ENCODE data around the gene ABCC11. TPM values are rescaled to one million over a fixed set of nuclear protein-coding genes. Genes with fewer than 3 reads are reported as not detected.

ABCC11 gene
- total RNA-seq, 2 donors from 2014 or later: 0.70 TPM; not detected in 1

DNA sequence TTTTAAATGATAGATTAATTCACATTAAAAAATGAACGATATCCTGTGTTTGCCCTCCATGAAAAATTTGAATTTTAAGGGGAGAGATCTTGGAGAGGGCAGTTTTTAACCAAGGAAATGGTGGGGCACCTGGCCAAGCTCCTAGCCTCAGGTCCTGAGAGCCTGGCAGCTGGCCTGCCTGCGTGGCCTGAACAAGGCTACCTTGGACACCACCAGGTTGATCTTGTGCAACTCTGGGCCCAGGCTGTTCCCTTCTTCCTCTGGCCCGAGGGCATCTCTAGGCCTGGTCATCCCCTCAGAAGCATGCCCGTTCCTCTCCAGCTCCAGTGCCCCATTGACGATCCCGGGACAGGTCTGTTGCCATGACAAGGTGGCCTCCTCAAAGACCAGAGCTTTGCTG is 36.6 kb downstream of the ABCC11 start:
- peaks cover 4% of the 10 kb centered on the region for H3K27me3 Mint-ChIP-seq (ENCODE audit: insufficient read depth)
- no peaks in the 10 kb centered on the region for H3K36me3 ChIP-seq (ENCODE audit: control insufficient read depth, insufficient read depth, low read length)
- H3K36me3 Mint-ChIP-seq (ENCODE audit: low read depth): no peaks in the 10 kb centered on the region
- DNase-seq: no peak
- TF ChIP-seq, protein P1, sequence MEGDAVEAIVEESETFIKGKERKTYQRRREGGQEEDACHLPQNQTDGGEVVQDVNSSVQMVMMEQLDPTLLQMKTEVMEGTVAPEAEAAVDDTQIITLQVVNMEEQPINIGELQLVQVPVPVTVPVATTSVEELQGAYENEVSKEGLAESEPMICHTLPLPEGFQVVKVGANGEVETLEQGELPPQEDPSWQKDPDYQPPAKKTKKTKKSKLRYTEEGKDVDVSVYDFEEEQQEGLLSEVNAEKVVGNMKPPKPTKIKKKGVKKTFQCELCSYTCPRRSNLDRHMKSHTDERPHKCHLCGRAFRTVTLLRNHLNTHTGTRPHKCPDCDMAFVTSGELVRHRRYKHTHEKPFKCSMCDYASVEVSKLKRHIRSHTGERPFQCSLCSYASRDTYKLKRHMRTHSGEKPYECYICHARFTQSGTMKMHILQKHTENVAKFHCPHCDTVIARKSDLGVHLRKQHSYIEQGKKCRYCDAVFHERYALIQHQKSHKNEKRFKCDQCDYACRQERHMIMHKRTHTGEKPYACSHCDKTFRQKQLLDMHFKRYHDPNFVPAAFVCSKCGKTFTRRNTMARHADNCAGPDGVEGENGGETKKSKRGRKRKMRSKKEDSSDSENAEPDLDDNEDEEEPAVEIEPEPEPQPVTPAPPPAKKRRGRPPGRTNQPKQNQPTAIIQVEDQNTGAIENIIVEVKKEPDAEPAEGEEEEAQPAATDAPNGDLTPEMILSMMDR (conservative IDR thresholded peaks at IDR 0.05): no peak
- no peaks in the 10 kb centered on the region for H3K4me1 ChIP-seq (ENCODE audit: control insufficient read depth, insufficient read depth, low read length)
- no peak overlapping the region for H3K4me3 Mint-ChIP-seq
- H3K4me1 Mint-ChIP-seq: peaks cover 6% of the 10 kb centered on the region
- no peaks in the 10 kb centered on the region for H3K9me3 Mint-ChIP-seq
- H3K4me3 ChIP-seq (ENCODE audit: low read length): no peak overlapping the region
- H3K27me3 ChIP-seq (ENCODE audit: control insufficient read depth, insufficient read depth, low read length, poor library complexity, severe bottlenecking): no peaks in the 10 kb centered on the region
- H3K27ac Mint-ChIP-seq: no peak overlapping the region
- H3K9me3 ChIP-seq (ENCODE audit: control insufficient read depth, low read length): no peaks in the 10 kb centered on the region
- WGBS, 2 experiments (ENCODE audit: insufficient coverage in 1 of 2, insufficient read length in 1 of 2): 94 to 96% methylated on average over 6 of the region's 6 CpGs
- H3K27ac ChIP-seq (ENCODE audit: low read depth, low read length): no peak overlapping the region
- H3K9ac ChIP-seq (ENCODE audit: extremely low read depth, low read length, poor library complexity, severe bottlenecking): no peak overlapping the region

DNA sequence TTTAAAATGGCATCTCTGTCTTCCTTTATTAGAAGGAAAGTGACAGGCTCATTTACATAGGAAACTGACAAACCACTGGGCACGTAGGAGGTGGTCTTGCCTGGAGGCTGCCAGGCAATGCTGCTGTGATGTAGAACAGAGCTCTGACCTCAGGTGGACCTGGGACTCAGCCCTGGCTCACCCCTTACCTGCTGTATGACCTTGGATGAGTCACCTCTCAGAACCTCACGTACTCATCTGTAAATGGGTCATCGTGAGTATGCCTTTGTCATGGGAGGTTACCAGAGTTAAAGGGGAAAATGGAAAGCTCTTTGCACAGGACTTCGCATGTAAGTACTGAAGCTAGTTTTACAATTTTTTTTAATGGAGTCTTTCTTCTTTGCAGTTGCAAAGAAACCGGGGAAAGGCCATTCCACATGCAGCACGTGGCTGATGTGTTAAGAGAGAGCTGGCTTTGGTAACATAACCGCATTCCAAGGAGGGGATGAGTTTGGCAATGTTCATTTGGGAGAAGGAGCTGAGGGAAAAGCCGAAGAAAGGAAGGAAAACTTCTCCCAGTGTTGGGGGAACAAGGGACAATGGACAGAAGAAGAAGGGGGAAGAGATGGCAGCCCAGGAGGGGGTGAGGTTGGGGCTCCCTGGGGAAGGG is 40.6 kb downstream of the ABCC11 start:
- no peaks in the 10 kb centered on the region for H3K9me3 Mint-ChIP-seq
- no peaks in the 10 kb centered on the region for H3K27me3 ChIP-seq (ENCODE audit: control insufficient read depth, insufficient read depth, low read length, poor library complexity, severe bottlenecking)
- H3K9ac ChIP-seq (ENCODE audit: extremely low read depth, low read length, poor library complexity, severe bottlenecking): no peak overlapping the region
- no peak for DNase-seq
- H3K36me3 Mint-ChIP-seq (ENCODE audit: low read depth): no peaks in the 10 kb centered on the region
- H3K4me1 ChIP-seq (ENCODE audit: control insufficient read depth, insufficient read depth, low read length): no peaks in the 10 kb centered on the region
- WGBS, 2 experiments (ENCODE audit: insufficient coverage in 1 of 2, insufficient read length in 1 of 2): 77 to 78% methylated on average over 5 to 8 of the region's 8 CpGs
- H3K27ac ChIP-seq (ENCODE audit: low read depth, low read length): no peak overlapping the region
- peaks cover 4% of the 10 kb centered on the region for H3K27me3 Mint-ChIP-seq (ENCODE audit: insufficient read depth)
- no peaks in the 10 kb centered on the region for H3K9me3 ChIP-seq (ENCODE audit: control insufficient read depth, low read length)
- H3K4me3 ChIP-seq (ENCODE audit: low read length): no peak overlapping the region
- H3K36me3 ChIP-seq (ENCODE audit: control insufficient read depth, insufficient read depth, low read length): no peaks in the 10 kb centered on the region
- no peak overlapping the region for H3K4me3 Mint-ChIP-seq
- H3K4me1 Mint-ChIP-seq: no peaks in the 10 kb centered on the region
- TF ChIP-seq, protein P1 (conservative IDR thresholded peaks at IDR 0.05): no peak
- H3K27ac Mint-ChIP-seq: no peak overlapping the region

DNA sequence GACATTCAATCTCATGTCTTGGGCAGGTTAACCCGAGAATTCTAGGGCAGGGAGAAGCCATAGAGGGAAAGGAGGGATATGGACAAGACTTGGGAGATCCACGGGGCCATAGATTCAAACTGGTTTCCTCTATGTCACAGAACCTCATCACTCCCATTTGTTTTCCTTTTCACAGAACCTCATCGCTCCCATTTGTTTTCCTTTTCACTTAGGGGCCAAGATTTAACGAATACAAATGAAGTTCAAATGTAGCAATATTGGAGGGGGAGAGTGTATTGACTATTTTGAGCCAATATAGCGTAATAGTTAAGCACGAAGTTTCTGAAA is 42.6 kb downstream of the ABCC11 start:
- DNase-seq: no peak
- no peak overlapping the region for H3K4me3 ChIP-seq (ENCODE audit: low read length)
- Mint-ChIP-seq H3K27ac (no peak overlapping the region), H3K4me1 (no peaks in the 10 kb centered on the region), H3K9me3 (no peaks in the 10 kb centered on the region), H3K27me3 (ENCODE audit: insufficient read depth) (peaks cover 4% of the 10 kb centered on the region), H3K36me3 (ENCODE audit: low read depth) (no peaks in the 10 kb centered on the region), H3K4me3 (no peak overlapping the region)
- TF ChIP-seq, protein P1 (conservative IDR thresholded peaks at IDR 0.05): no peak
- H3K27ac ChIP-seq (ENCODE audit: low read depth, low read length): no peak overlapping the region
- no peaks in the 10 kb centered on the region for H3K4me1 ChIP-seq (ENCODE audit: control insufficient read depth, insufficient read depth, low read length)
- H3K9ac ChIP-seq (ENCODE audit: extremely low read depth, low read length, poor library complexity, severe bottlenecking): no peak overlapping the region
- WGBS, 2 experiments (ENCODE audit: insufficient coverage in 1 of 2, insufficient read length in 1 of 2): 89 to 95% methylated on average over 2 to 6 of the region's 6 CpGs
- no peaks in the 10 kb centered on the region for H3K9me3 ChIP-seq (ENCODE audit: control insufficient read depth, low read length)
- no peaks in the 10 kb centered on the region for H3K36me3 ChIP-seq (ENCODE audit: control insufficient read depth, insufficient read depth, low read length)
- no peaks in the 10 kb centered on the region for H3K27me3 ChIP-seq (ENCODE audit: control insufficient read depth, insufficient read depth, low read length, poor library complexity, severe bottlenecking)

All from endodermal cell (in vitro differentiated cells).